ENCODE measurements around the gene GPR141. TPM values are rescaled to one million over a fixed set of nuclear protein-coding genes. Genes with fewer than 3 reads are reported as not detected.

GPR141 gene
- total and polyA plus RNA-seq, 2 experiments from 2014 or later: not detected

DNA sequence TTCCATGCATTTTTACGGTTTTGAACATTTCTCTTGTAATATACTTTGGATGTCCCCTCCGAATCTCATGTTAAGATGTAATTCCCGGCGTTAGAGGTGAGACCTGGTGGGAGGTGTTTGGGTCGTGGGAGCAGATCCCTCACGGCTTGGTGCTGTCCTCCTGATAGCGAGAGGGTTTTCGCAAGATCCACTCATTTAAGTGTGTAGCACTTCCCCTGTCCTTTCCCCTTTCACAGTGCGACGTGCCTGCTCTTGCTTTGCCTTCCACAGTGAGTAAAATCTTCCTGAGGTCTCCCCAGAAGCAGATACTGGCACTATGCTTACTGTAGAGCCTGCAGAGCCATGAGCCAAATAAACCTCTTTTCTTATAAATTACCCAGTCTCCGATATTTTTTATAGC, 6.6 kb downstream of the GPR141 start:
- no peak for DNase-seq
- Histone ChIP-seq H3K36me3 (ENCODE audit: low read depth) (no peaks in the 10 kb centered on the region), H3K9ac (no peak overlapping the region), H3K9me2 (ENCODE audit: insufficient read depth) (no peaks in the 10 kb centered on the region), H2AFZ (no peak overlapping the region), H3F3A (ENCODE audit: insufficient read depth) (no peaks in the 10 kb centered on the region), H3K27ac (no peak overlapping the region), H3K9me3 (ENCODE audit: low read depth) (peaks cover 3% of the 10 kb centered on the region), H3K27me3 (replicated peaks; ENCODE audit: insufficient read depth) (no peaks in the 10 kb centered on the region), H3K4me3 (no peak overlapping the region), H4K20me1 (ENCODE audit: insufficient read depth) (no peaks in the 10 kb centered on the region), H3K4me1 (ENCODE audit: insufficient read depth) (no peaks in the 10 kb centered on the region), H3K4me2 (ENCODE audit: unreplicated experiment) (no peak overlapping the region), H3K79me2 (ENCODE audit: insufficient read depth) (no peaks in the 10 kb centered on the region)
- 61 to 67% methylated on average over 11 of the region's 11 CpGs for WGBS, 2 experiments (ENCODE audit: low coverage in 1 of 2, low lambda C conversion rate in 2 of 2, missing lambda C conversion rate in 2 of 2)
- TF ChIP-seq EZH2 (IDR thresholded peaks at IDR 0.05; ENCODE audit: insufficient read depth, poor library complexity, severe bottlenecking): no peak
- TF ChIP-seq EZH2phosphoT487 (IDR thresholded peaks at IDR 0.05; ENCODE audit: insufficient read depth, low read depth): no peak
- in situ Hi-C loops (cut with MboI): no loop called here

DNA sequence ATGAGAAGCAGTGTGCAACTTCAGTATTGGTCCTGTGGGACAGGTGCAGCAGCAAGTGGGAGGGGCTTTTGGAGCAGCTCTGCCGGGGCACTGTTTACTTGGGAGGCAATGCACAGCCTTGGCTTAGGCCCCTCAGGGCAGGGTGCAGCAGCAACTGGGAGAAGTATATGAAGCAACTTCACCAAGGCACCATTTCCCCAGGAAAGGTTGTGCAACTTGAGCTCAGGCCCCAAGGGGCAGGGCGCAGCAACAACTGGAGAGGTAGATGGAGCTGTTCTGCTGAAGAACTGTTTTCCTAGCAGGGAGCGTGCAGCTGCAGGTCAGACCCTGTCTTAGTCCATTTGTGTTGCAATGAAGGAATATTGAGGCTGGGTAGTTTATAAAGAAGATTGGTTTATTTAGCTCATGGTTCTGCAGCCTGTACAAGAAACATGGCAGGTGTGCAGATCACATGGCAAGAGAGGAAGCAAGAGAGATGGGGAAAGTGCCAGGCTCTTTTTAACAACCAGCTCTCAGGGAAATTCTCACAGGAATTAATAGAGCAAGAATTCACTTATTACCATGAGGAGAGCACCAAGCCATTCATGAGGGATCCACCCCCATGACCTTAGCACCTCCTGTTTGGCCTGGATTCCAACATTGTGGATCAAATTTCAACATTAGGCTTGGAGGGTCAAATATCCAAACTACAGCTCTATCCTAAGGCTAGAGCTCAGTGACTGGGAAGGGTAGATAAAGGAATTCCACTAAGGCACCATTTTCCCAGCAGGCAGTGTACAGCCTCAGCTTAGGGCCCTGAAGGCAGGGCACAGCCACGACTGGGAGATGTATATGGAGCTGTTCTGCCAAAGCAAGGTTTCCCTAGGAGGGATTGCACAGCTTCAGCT, 10.9 kb downstream of the GPR141 start:
- H3K27me3 ChIP-seq (replicated peaks; ENCODE audit: insufficient read depth): no peaks in the 10 kb centered on the region
- H2AFZ ChIP-seq: no peak overlapping the region
- 29 to 32% methylated on average over 4 of the region's 4 CpGs for WGBS, 2 experiments (ENCODE audit: low coverage in 1 of 2, low lambda C conversion rate in 2 of 2, missing lambda C conversion rate in 2 of 2)
- H3K36me3 ChIP-seq (ENCODE audit: low read depth): no peaks in the 10 kb centered on the region
- no peak overlapping the region for H3K9ac ChIP-seq
- no peaks in the 10 kb centered on the region for H4K20me1 ChIP-seq (ENCODE audit: insufficient read depth)
- no peaks in the 10 kb centered on the region for H3K9me2 ChIP-seq (ENCODE audit: insufficient read depth)
- H3K9me3 ChIP-seq (ENCODE audit: low read depth): peaks cover 3% of the 10 kb centered on the region
- in situ Hi-C loops (cut with MboI): no loop called here
- H3K79me2 ChIP-seq (ENCODE audit: insufficient read depth): no peaks in the 10 kb centered on the region
- no peaks in the 10 kb centered on the region for H3F3A ChIP-seq (ENCODE audit: insufficient read depth)
- H3K4me2 ChIP-seq (ENCODE audit: unreplicated experiment): no peak overlapping the region
- TF ChIP-seq EZH2 (IDR thresholded peaks at IDR 0.05; ENCODE audit: insufficient read depth, poor library complexity, severe bottlenecking) (no peak), EZH2phosphoT487 (IDR thresholded peaks at IDR 0.05; ENCODE audit: insufficient read depth, low read depth) (no peak)
- no peak for DNase-seq
- H3K4me3 ChIP-seq: no peak overlapping the region
- H3K4me1 ChIP-seq (ENCODE audit: insufficient read depth): no peaks in the 10 kb centered on the region
- H3K27ac ChIP-seq: no peak overlapping the region

DNA sequence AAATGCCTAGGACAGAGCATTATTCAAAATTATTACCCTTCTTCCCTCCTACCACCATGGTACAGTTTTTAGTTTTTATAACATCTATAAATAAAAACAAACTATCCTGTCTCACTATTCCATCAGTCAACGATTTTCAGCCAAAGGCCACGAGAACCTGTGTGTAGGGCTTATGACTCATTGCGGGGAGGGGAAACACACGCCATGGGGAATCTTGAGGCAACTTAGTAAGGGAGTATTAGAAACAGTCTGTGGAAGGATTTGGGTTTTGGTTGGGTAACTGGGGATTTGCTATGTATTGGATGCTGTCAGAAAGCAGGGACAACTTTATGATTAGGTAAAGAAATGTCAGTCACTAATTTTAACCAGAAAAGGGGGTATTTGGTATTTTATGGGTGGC, 14.7 kb downstream of the GPR141 start:
- no peak for TF ChIP-seq EZH2 (IDR thresholded peaks at IDR 0.05; ENCODE audit: insufficient read depth, poor library complexity, severe bottlenecking)
- no peak for TF ChIP-seq EZH2phosphoT487 (IDR thresholded peaks at IDR 0.05; ENCODE audit: insufficient read depth, low read depth)
- Histone ChIP-seq H3K4me3 (no peak overlapping the region), H3K27me3 (replicated peaks; ENCODE audit: insufficient read depth) (no peaks in the 10 kb centered on the region), H3K27ac (no peak overlapping the region), H3F3A (ENCODE audit: insufficient read depth) (no peaks in the 10 kb centered on the region), H3K9me2 (ENCODE audit: insufficient read depth) (no peaks in the 10 kb centered on the region), H3K4me1 (ENCODE audit: insufficient read depth) (no peaks in the 10 kb centered on the region), H4K20me1 (ENCODE audit: insufficient read depth) (no peaks in the 10 kb centered on the region), H3K4me2 (ENCODE audit: unreplicated experiment) (no peak overlapping the region), H3K9ac (no peak overlapping the region), H3K9me3 (ENCODE audit: low read depth) (no peaks in the 10 kb centered on the region), H3K36me3 (ENCODE audit: low read depth) (no peaks in the 10 kb centered on the region), H2AFZ (no peak overlapping the region), H3K79me2 (ENCODE audit: insufficient read depth) (no peaks in the 10 kb centered on the region)
- in situ Hi-C loops (cut with MboI): no loop called here
- DNase-seq: no peak
- 22 to 23% methylated on average over 4 of the region's 4 CpGs for WGBS, 2 experiments (ENCODE audit: low coverage in 1 of 2, low lambda C conversion rate in 2 of 2, missing lambda C conversion rate in 2 of 2)

DNA sequence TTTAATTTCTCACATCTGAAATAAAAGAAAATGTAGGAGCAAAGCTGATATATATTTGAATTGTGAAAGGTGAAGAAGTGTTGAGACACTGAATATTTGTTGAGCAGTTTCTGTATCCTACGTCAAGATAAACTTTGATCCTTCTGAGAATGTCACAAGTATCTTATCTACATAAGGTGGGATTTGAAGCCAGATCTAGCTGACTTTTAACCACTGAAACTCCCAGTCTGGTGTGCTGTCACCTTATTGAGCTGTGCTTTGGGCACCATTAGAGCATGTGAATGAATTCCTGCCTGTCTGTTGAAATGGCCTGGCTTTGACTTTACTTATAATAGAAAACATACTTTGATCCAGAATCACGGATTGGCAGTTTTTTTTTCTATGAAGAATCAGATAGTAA, 15.2 kb downstream of the GPR141 start:
- TF ChIP-seq EZH2 (IDR thresholded peaks at IDR 0.05; ENCODE audit: insufficient read depth, poor library complexity, severe bottlenecking) (no peak), EZH2phosphoT487 (IDR thresholded peaks at IDR 0.05; ENCODE audit: insufficient read depth, low read depth) (no peak)
- Histone ChIP-seq H3K4me2 (ENCODE audit: unreplicated experiment) (no peak overlapping the region), H3K9ac (no peak overlapping the region), H3K27ac (no peak overlapping the region), H3K4me1 (ENCODE audit: insufficient read depth) (no peaks in the 10 kb centered on the region), H3K9me2 (ENCODE audit: insufficient read depth) (no peaks in the 10 kb centered on the region), H2AFZ (no peak overlapping the region), H4K20me1 (ENCODE audit: insufficient read depth) (no peaks in the 10 kb centered on the region), H3K4me3 (no peak overlapping the region), H3K27me3 (replicated peaks; ENCODE audit: insufficient read depth) (no peaks in the 10 kb centered on the region), H3K36me3 (ENCODE audit: low read depth) (no peaks in the 10 kb centered on the region), H3K9me3 (ENCODE audit: low read depth) (no peaks in the 10 kb centered on the region), H3F3A (ENCODE audit: insufficient read depth) (no peaks in the 10 kb centered on the region), H3K79me2 (ENCODE audit: insufficient read depth) (no peaks in the 10 kb centered on the region)
- in situ Hi-C loops (cut with MboI): no loop called here
- no peak for DNase-seq
- WGBS, 2 experiments (ENCODE audit: low coverage in 1 of 2, low lambda C conversion rate in 2 of 2, missing lambda C conversion rate in 2 of 2): 0 to 10% methylated on average over 2 of the region's 2 CpGs
